ENCODE measurements around the gene SRCAP. TPM values are rescaled to one million over a fixed set of nuclear protein-coding genes. Genes with fewer than 3 reads are reported as not detected.

The SRCAP gene
- total and polyA plus RNA-seq, 2 of the 8 experiments (the other 6 are each of a cell fraction or from before 2014, with no cell fraction given), result 5.5 to 54.3 TPM

DNA sequence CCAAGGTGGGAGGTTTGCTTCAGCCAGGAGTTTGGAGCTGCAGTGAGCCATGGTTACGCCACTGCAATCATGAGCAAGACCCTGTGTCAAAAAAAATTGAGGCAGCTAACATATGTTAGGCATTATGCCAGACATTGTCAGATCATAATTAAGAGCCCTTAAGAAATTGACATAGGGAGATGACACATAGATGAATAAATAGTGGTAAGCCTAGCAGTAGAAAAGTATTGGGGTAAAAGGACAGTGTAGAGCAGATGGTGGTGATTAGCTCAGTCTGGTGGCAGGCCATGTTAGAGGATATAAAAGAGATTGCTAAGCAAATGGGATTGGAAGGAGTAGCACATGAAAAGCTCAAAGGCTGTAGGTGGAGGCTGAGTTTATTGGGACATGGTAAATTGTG is 22.6 kb downstream of the SRCAP start:
- TF ChIP-seq POLR2A (IDR thresholded peaks at IDR 0.05; ENCODE audit: control extremely low read depth in 1 of 2, low read depth in 2 of 2, low read length in 2 of 2) (no peak), TEAD4 (IDR thresholded peaks at IDR 0.05; ENCODE audit: low read depth, low read length) (no peak), TAF7 (optimal IDR thresholded peaks at IDR 0.05; ENCODE audit: borderline replicate concordance, low read depth, low read length) (no peak), YY1 (IDR thresholded peaks at IDR 0.05; ENCODE audit: low read depth, low read length) (no peak), SP1 (IDR thresholded peaks at IDR 0.05; ENCODE audit: low read depth, low read length) (no peak)
- TF ChIP-seq, protein P1, sequence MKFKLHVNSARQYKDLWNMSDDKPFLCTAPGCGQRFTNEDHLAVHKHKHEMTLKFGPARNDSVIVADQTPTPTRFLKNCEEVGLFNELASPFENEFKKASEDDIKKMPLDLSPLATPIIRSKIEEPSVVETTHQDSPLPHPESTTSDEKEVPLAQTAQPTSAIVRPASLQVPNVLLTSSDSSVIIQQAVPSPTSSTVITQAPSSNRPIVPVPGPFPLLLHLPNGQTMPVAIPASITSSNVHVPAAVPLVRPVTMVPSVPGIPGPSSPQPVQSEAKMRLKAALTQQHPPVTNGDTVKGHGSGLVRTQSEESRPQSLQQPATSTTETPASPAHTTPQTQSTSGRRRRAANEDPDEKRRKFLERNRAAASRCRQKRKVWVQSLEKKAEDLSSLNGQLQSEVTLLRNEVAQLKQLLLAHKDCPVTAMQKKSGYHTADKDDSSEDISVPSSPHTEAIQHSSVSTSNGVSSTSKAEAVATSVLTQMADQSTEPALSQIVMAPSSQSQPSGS (IDR thresholded peaks at IDR 0.05; ENCODE audit: low read length), result no peak
- H4K91ac ChIP-seq (replicated peaks; ENCODE audit: insufficient read length, low read length), result no peak overlapping the region
- H4K8ac ChIP-seq (ENCODE audit: extremely low read depth, insufficient read depth, low read length), result no peak overlapping the region
- H3K56ac ChIP-seq (replicated peaks; ENCODE audit: insufficient read length, low read depth, low read length), result no peak overlapping the region
- no peak overlapping the region for H2BK20ac ChIP-seq (ENCODE audit: low read length)
- H3K27ac ChIP-seq (ENCODE audit: low read depth, low read length), result no peak overlapping the region
- peaks cover 6% of the 10 kb centered on the region; the same call in 1 of the 2 replicates for H3K79me1 ChIP-seq (ENCODE audit: low read depth, low read length)
- no peak overlapping the region for H3K4me3 ChIP-seq (ENCODE audit: extremely low read depth in 1 of 4, insufficient read depth in 2 of 4, low read depth in 3 of 4, low read length in 4 of 4)
- no peak overlapping the region for H4K5ac ChIP-seq (ENCODE audit: insufficient read length, low read depth, low read length)
- H3K27me3 ChIP-seq (replicated peaks in 1 of 4; ENCODE audit: control insufficient read depth in 3 of 4, extremely low read depth in 1 of 4, insufficient read depth in 3 of 4, low read length in 3 of 4), result no peaks in the 10 kb centered on the region
- H2BK5ac ChIP-seq (ENCODE audit: low read depth, low read length), result no peak overlapping the region
- no peak overlapping the region for H2AK5ac ChIP-seq (ENCODE audit: low read depth, low read length)
- H3K4ac ChIP-seq (replicated peaks; ENCODE audit: insufficient read length, low read depth, low read length), result no peak overlapping the region
- H2BK12ac ChIP-seq (ENCODE audit: low read depth, low read length), result no peak overlapping the region
- H3K23me2 ChIP-seq (ENCODE audit: low read depth, low read length), result no peaks in the 10 kb centered on the region; the same call in 1 of the 2 replicates
- H3K4me2 ChIP-seq (ENCODE audit: insufficient read depth in 1 of 2, low read depth in 2 of 2, low read length in 2 of 2), result no peak overlapping the region
- peaks cover 41 to 74% (median 70%) of the 10 kb centered on the region in 4 experiments for H3K36me3 ChIP-seq (ENCODE audit: control insufficient read depth in 2 of 4, insufficient read depth in 4 of 4, low read length in 3 of 4)
- H2BK120ac ChIP-seq (replicated peaks; ENCODE audit: low read depth, low read length), result no peak overlapping the region
- H4K20me1 ChIP-seq (replicated peaks in 1 of 2; ENCODE audit: control insufficient read depth in 1 of 2, insufficient read depth in 2 of 2, low read length in 2 of 2), result peaks cover 8 to 30% of the 10 kb centered on the region in 2 experiments
- no peaks in the 10 kb centered on the region for H3K9me3 ChIP-seq (ENCODE audit: insufficient read depth in 2 of 2, low read depth in 1 of 2, low read length in 1 of 2)
- no peaks in the 10 kb centered on the region for H3K4me1 ChIP-seq (replicated peaks in 1 of 4; ENCODE audit: control insufficient read depth in 3 of 4, insufficient read depth in 4 of 4, low read length in 3 of 4)
- no peak for DNase-seq (ENCODE audit: low read depth in 1 of 2, low spot score in 2 of 2)
- H2AFZ ChIP-seq (ENCODE audit: low read length), result no peak overlapping the region
- H3K14ac ChIP-seq (ENCODE audit: insufficient read length), result no peak overlapping the region
- 100% methylated on average over 1 of the region's 1 CpG; no CpG with 5 or more reads in 1 of the 2 experiments for WGBS, 2 experiments (ENCODE audit: extremely low coverage in 1 of 2, insufficient coverage in 1 of 2, insufficient read length in 1 of 2, insufficient replicate concordance in 2 of 2, low coverage in 1 of 2, low lambda C conversion rate in 2 of 2, missing lambda C conversion rate in 1 of 2)
- no peak overlapping the region for H3K9ac ChIP-seq (replicated peaks in 1 of 4; ENCODE audit: extremely low read depth in 1 of 4, low read depth in 3 of 4, low read length in 3 of 4)
- H3K23ac ChIP-seq (ENCODE audit: insufficient read length), result no peak overlapping the region
- H3K79me2 ChIP-seq (ENCODE audit: control insufficient read depth in 1 of 2, insufficient read depth in 2 of 2, low read length in 2 of 2), result no peaks in the 10 kb centered on the region
- FAIRE-seq, result no peak
- H2BK15ac ChIP-seq (ENCODE audit: low read length), result no peak overlapping the region
- no peak overlapping the region for H3K18ac ChIP-seq (ENCODE audit: extremely low read depth, low read length)
- ChIA-PET POLR2A (ENCODE audit: partially characterized antibody) (interaction anchor here (1.2 to 6.8 kb wide), 7 partner anchors 11 to 54 kb away, joined by 3 to 80 read pairs (median 21); partner anchors contain the start of genes PHKG2 and SRCAP), CTCF (ENCODE audit: partially characterized antibody) (interaction anchor here (0.5 to 1.6 kb wide), 3 partner anchors 11 to 248 kb away, joined by 3 to 7 read pairs (median 3); no protein-coding TSS in a partner anchor)

Data from H1 (cell line).